Neural progenitor cell (in vitro differentiated cells): ENCODE data around the gene ABCA5.

Source experiments
- EZH2 ChIP-seq: fragments of 200-600 bp; sonication (generic); IDR thresholded peaks from 2 replicates; pipeline ENCODE4 v1.6.1; 2017; ENCODE audit warnings: antibody characterized with exemption, mild to moderate bottlenecking, moderate library complexity
- TF ChIP-seq, protein P1 (sequence below): fragments of 200-600 bp; sonication (generic); IDR thresholded peaks from 2 replicates; pipeline ENCODE4 v1.5.1; 2017; ENCODE audit warnings: antibody characterized with exemption, mild to moderate bottlenecking

- TF ChIP-seq, protein P1, sequence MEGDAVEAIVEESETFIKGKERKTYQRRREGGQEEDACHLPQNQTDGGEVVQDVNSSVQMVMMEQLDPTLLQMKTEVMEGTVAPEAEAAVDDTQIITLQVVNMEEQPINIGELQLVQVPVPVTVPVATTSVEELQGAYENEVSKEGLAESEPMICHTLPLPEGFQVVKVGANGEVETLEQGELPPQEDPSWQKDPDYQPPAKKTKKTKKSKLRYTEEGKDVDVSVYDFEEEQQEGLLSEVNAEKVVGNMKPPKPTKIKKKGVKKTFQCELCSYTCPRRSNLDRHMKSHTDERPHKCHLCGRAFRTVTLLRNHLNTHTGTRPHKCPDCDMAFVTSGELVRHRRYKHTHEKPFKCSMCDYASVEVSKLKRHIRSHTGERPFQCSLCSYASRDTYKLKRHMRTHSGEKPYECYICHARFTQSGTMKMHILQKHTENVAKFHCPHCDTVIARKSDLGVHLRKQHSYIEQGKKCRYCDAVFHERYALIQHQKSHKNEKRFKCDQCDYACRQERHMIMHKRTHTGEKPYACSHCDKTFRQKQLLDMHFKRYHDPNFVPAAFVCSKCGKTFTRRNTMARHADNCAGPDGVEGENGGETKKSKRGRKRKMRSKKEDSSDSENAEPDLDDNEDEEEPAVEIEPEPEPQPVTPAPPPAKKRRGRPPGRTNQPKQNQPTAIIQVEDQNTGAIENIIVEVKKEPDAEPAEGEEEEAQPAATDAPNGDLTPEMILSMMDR = no peak
- TF ChIP-seq EZH2 = no peak
Measured at GRCh38 chr17:69356625-69357024, 29.7 kb upstream of the ABCA5 start.
